Adrenal gland (tissue), 5 donors: ENCODE measurements around the gene P3H2.

Experiments used
- CTCF ChIP-seq, 6 experiments: fragments of 450-650 bp in 4 of 6; fragments of 200-600 bp in 2 of 6; sonication (generic) in 1 of 6; IDR thresholded peaks; 1 replicate in 5 of 6; 2 replicates in 1 of 6; pipeline versions ENCODE4 v1.5.1 to v1.8.0; 2016 to 2021; ENCODE audit warnings: antibody characterized with exemption in 6 of 6, mild to moderate bottlenecking in 2 of 6, moderate library complexity in 1 of 6
- POLR2A ChIP-seq, 2 donors: fragments of 450-650 bp; IDR thresholded peaks; one replicate each; pipeline ENCODE4 v1.6.1; 2017; ENCODE audit warnings: antibody characterized with exemption in 2 of 2, mild to moderate bottlenecking in 2 of 2, moderate library complexity in 1 of 2
- donor health status: DM: no; HTN: no; CAD: no.

GRCh38 chr3:189952272-189952671 lies 168.4 kb downstream of the P3H2 start:
- TF ChIP-seq POLR2A (IDR thresholded peaks at IDR 0.05) = no peak
- no peak for TF ChIP-seq CTCF (IDR thresholded peaks at IDR 0.05)
